Activated naive CD4-positive, alpha-beta T cell (primary cell): ENCODE results near the gene GALNT13.
"Not testable (repeated sequence)": the region's sequence is repeated elsewhere in the genome, so short reads cannot be mapped to it uniquely, and the experiment has no call there.

Experiments used
- DNase-seq, 4 experiments: peaks; one replicate each; lab custom pipeline; 2025; lab: John Stamatoyannopoulos, UW

The GALNT13 gene

DNA sequence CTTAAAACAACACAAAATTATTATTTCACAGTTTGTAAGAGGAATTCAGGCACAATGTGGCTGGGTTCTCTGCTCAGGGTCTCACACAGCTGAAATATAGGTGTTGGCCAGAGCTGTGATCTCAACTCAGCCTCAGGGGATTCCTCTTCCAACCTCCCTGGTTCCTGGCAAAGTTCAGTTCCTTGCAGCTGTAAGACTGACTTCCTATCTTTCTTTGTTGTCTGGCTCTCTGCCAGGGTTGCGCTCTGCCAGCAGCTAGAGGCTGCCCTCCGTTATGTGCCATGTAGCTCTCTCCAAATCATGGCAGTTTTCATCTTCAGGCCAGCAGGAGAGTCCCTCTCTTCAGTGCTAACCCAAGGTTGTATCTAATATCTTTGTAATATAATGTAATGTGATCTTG lies 554.3 kb downstream of the GALNT13 start:
- DNase-seq: no peak

DNA sequence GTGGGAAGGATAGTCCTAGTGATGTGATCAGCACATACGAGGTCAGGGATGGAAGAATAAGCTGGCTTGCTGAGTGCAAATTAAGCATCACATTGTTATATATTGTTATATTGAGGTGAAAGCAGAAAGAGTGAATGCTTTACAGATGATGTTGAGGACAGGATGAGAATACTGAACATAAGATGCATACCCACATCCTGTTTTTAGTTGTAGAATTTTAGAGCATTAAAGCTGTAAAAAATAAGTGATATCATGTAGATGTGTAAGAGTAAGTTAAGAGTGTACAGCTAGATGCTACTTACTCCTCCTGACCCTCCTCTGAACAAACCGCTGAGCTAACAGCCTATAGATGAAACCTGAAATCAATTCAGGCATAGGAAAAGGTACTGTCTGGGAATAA lies 555.7 kb downstream of the GALNT13 start:
- no peak for DNase-seq

DNA sequence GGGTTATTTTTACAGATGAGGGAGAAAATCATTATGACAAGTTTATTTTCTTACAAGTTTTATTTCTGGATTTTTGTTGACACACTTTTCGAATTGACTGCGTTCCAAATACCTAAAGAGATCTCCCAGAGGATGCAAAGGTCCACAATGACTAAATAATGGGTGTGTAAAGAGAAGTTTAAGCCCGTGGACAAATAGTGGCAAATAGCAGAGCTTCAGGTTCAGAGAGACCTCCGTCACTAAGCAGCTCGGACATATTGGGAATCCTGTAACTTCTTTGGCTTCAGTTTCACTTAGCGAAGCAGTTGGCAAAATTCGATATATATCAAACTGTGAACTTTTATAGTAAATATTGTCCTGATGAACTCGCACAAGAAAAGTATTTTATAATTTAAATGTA lies 556.3 kb downstream of the GALNT13 start:
- DNase-seq: no peak

DNA sequence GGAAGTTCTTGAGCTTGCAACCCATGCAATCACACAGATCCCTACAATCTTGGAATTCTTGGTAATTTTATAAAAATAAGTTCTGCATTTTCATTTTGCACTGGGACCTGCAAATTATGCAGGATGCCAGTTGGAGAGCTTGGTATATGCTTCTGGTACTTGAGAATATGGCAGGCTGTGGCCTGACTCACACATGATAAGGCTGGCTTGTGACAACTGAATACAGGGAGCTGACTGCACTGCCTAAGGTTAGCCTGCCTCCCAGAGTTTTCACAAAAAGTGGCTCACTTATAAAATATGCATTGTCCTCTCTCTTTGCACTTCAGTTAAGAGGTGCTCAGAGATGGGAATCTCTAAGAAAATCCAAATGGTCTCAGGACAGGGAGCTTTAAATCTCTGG lies 561.3 kb downstream of the GALNT13 start:
- DNase-seq: no peak

DNA sequence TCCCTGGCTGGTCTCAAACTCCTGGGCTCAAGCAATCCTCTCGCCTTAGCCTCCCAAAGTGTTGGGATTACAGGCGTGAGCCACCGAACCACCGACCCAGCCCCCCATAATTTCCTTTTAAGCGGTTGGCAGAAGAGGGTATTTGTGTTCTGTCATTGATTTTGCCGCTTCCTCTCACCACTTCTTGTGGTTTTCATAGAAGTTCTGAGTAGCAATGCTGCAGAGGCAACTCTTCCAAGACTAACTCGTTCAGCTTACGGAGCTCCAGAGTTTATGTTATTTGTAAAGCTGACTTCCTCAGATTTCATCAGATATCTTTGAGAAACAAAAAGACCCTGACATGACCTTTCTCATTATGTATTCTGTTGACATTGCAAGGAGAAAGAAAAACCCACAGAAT lies 565.4 kb downstream of the GALNT13 start:
- DNase-seq: no peak

DNA sequence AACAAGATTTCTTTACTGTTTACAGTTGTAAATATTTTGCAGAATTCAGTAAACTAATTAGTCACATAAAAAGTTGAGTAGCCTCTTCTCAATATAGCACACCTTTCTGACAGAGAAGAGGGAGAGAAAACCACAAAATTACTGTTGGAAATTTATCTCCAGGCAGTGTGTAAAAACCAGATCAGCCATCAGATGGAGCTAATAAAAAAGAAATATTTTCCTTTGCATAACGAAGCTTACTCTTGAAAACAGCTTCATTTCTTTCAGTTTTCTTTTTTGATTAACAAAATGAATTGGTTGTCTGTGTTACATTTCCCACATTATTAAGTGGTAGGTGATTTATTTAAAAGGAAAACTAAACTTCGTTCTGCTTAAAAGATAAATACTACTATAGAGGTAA lies 567.4 kb downstream of the GALNT13 start:
- DNase-seq: no peak

DNA sequence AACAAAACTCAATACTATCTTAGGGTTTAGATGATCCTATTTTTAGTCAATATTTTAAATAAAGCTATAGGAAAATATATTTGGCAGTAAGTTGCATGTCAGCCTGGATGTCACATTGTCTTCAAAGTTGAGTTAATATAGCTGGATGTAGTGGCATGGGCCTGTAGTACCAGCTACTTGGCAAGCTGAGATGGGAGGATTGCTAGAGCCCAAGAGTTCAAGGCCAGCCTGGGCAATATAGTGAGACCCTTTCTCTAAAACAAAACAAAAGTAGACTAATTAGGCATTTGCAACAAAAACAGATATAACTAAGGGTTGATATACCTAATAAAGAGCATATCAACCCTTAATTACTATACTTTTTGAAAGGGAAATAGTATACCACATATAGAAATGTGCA lies 572.2 kb downstream of the GALNT13 start:
- DNase-seq: no peak

DNA sequence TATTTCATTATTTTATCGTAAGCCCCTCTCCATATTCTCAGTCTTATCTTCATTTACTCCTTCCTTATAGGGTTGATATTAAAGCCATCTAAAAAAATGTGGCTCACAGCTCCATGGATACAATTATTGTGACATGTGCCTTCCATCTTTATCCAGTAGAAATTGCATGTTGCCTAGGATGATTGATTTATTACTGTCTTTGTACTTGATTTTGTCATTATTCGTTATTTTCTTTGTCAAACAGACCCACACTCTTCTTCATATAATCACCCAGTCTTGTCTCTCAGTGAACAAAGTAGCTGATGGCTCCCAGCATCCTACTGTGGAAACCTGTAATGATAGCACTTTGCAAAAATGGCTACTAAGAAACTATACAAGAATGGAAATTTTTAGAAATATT lies 574.6 kb downstream of the GALNT13 start:
- DNase-seq: no peak

DNA sequence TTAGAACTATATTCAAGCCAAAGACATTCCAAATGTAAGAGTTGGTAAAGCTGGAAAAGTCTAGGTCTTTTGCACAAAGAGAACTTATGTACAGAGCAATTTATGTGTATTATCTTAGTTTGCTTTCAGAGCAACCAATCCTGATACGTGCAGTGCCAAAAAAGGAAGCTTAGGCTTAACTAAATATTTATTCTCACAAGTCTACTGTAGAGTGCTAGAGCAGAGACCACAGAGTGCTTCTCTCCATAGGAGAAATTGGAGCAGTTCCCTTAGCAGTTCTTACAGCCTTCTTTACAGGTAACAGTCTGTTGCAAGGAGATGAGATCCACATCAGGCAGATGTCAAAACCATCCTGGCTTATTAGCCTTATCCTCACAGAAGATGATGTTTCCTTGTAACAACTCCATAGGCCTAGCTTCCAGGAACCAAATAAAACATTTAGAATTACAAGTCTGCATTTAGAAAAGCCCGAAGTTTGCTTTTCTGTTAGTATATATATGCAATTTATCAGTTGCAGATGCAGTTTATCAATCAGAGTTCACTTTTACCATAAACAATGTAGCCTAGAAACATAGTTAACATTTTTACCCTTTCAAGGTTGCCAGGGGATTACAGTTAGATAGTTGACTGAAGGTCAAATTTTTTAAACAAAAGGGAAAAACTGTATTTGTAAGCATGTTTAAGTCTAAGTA lies 576.2 kb downstream of the GALNT13 start:
- no peak for DNase-seq

DNA sequence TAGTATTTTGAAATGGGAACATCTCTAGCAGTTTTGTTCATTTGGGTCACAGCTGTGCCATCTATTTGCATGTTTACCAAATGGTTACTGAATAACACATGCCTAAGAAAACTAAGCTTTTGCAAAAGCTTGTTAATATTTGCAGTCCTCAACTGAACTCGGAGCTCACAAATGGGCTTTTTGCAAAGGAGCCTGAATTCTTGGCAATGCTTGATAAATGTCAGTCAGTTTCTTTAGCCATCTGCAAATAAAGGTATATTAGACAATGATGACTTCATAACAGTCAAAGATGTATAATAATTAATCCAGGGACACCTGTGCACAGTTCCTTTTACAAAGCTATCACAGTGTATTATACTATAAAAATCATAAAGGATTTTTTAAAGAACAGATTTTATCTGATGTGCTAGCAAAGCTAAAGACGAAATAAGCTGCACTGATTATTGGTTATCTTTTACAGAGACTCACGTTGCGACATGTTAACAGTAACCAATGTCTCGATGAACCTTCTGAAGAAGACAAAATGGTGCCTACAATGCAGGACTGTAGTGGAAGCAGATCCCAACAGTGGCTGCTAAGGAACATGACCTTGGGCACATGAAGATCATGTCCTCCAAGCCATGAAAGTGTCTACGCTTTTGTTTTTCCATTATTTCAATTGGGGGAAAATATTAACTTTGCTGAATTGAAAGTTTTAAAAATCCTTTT lies 578.4 kb downstream of the GALNT13 start:
- no peak for DNase-seq

DNA sequence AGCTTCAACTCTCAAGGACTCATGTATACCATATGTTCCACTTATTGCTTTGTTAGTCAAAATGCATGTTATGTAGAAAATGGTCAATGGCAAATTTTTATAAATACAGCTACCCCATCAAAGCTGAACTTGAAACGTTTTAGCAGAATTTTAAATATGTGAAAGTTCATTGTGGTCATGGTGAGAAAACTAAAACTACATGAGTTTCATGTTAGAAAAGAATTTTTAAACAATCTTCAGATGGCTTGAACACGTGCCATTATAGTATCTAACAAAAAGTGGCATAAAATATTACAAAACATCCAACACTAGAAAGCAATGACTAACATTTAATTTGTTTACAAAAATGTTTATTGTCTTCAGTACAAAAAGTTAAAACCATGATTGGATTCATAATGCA lies 580.7 kb downstream of the GALNT13 start:
- no peak for DNase-seq

DNA sequence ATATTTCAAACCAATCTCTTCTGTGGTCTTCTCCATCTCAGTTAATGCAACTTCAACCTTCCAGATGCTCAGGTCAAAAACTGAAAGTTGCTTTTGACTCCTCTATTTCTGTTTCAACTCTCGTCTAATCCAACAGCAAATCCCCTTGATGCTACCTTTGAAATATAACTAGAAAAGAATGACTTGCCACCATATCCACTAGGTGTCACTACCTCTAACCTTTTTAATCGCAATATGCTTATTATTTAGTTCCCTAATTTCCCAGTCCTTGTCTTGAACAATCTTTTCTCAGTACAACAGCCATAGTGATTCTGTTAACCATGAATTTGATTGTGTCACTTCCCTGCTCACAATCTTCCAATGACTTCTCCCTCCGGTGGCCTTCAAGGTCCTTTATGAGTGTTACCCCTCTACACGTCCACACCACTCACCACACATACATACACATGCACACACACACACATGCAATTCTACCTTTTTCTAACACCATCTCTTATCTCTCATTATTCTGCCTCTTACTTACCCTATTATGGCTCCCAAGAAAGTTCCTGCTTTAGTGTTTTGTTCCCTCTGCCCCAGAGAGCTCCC lies 581.3 kb downstream of the GALNT13 start:
- DNase-seq: no peak

DNA sequence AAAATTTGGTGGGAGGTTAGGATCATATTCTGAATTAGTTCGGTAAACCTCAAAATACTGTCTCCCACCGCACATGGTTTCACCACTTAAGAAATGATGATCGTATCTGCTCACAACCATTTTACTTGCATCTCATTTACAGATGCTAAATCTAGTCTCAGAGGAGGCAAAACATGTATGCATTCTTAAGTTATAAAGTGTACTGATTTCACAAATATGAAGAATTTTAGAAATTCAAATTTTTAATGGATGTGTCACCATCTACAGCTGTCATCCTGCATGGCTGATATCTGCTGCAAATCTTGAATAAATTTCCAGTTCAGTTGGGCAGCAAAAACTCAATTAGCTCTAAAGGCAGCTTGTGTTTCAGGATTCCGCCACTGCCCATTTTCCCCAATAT lies 583.4 kb downstream of the GALNT13 start:
- DNase-seq: no peak

DNA sequence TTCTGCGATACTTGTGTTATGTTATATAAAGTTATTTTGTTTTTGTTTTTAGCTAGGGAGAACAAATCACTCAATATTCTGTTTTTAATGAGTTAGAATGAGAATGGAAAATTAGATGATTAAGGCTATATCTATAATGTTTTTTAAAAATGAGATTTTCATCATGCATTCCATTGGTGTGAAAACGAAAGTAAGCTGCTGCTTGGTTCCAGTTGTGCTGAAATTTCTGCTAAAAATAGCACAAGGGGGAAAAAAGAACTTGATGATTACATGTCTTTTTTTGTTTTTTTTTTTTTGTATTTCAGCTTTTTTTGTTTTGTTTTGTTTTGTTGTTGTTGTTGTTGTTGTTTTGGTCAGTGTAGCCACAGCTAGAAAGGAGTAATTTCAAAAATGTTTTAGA lies 584.1 kb downstream of the GALNT13 start:
- DNase-seq: no peak

DNA sequence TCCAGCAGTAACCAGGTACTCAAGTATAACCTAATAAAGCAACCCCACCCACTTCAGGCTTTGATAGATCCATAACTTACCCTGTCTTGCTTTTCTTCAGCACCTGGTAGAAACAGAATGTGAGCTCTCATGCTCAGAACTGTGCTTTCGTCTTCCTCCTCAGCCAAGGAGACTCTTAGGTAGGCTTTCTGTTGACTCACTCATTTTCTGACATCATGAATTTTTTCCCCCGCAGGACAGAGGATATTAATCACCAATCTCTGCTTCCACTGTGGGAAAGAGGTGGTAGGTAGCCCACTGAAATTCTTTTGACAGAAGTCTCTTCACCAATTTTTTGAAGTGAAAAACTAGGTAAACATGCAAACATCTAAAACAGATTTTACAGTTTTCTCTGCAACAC lies 585.6 kb downstream of the GALNT13 start:
- no peak for DNase-seq

DNA sequence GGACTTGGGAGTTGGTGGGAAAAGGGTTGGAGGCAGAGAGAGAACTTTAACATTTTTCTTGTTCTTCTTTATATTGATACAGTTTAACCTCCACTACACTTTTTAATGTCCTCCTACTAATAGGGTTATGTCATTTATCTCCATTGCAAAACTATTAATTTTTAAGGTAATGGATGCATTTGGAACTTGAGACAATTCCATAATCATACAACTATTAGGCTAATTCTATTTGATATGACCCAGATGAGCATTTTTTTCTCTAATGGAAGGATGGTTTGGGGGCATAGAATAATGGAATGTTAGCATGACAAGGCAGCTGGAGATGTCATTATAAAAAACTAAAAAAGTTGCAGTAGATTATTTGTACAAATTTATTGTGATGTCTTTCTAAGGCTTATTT lies 587.6 kb downstream of the GALNT13 start:
- DNase-seq: no peak

DNA sequence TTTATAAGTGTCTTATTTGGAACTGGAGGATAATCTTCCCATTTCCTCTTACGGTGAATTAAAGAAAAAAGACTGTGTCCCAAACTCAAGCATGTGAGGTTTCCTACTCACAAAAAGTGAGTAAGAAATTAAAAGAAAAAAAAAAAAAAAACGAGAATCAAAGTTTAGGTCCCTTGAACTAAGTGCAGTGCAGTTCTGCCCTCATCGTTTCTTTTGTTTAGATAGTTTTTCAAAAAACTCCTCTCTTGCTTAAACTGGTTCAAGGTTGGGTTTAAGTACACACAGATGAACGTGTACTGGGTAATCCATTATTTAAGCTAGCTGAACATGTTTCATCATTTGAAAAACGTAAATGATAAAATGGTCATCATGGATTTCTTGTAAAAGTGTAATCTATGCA lies 590.9 kb downstream of the GALNT13 start:
- no peak for DNase-seq

DNA sequence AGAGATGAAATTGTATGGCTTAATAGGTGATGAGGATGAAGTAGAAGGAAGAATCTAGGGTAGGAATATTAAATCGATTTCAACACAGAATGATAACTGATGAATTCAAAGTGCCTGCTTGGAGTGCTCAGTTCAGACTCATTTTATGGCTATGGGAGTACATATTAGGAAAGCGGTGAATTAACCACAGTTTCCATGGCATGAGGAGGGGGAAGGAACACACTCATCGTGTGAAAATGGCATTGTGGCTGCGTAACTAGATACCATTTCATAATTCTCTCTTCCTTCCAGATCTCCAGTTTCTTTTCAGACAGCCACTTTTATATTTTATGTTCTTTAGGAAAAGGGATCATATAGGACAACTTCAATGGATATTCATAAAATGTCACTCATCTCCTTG lies 594.5 kb downstream of the GALNT13 start:
- no peak for DNase-seq

DNA sequence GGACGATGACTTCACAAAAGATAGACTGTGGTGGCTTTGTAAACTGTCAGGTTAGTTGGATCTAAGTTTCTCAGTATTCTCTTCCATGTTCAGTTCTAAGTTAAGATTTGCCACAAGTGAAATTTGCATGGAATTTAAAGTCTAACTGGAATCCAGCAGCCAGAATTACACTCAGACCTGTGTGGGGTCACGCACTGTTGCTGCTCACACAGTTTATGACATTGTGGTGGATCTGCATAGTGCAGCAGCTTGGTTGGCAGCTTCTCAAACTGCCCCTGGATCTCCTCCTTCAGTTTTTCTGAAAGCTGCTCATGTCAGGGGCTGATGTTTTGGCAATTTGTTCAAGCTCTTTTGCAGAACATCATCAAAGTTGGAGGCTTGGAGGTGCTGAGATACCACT lies 598.7 kb downstream of the GALNT13 start:
- no peak for DNase-seq

DNA sequence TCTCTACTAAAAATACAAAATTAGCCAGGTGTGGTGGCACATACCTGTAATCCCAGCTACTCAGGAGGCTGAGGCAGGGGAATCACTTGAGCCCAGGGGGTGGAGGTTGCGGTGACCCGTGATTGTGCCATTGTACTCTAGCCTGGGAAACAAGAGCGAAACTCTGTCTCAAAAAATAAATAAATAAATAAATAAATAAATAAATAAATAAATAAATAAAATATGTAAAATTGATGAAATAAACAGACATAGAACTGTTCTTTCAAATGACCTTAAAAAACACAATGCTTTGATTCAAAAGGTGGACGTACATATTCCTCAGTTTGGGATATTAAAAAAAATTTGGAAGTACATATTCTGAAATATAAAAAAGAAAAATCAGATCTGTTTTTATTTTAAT lies 599.8 kb downstream of the GALNT13 start:
- not testable (repeated sequence) for DNase-seq

DNA sequence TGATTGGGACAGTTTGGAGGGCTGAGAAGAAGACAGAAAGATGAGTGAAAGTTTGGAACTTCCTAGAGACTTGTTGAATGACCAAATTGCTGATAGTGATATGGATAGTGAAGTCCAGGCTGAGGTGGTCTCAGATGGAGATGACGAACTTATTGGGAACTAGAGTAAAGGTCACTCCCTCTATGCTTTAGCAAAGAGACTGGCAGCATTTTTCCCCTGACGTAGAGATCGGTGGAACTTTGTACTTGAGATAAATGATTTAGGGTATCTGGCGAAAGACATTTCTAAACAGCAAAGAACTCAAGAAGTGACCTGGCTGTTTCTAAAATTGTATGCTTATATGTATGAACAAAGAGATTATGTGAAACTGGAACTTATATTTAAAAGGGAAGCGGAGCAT lies 605.6 kb downstream of the GALNT13 start:
- no peak for DNase-seq

DNA sequence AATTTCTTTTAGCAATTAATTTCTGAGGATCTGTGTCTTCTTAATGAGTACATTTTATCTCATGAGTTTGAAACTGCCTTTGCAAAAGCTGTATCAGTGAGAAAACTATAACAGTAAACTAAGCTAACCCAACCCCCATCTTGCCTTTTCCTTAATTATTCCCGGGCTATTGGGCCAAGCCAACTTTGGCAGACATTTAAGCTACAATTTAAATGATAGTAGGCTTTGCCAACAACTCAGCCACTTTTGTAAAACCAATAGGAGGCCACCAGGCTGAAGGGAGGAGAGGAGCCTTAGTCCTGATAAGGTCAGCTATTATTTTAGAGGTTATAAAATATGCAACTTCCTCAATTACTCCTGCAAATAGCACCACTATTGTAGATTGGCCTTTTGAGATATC lies 608.8 kb downstream of the GALNT13 start:
- DNase-seq: no peak

DNA sequence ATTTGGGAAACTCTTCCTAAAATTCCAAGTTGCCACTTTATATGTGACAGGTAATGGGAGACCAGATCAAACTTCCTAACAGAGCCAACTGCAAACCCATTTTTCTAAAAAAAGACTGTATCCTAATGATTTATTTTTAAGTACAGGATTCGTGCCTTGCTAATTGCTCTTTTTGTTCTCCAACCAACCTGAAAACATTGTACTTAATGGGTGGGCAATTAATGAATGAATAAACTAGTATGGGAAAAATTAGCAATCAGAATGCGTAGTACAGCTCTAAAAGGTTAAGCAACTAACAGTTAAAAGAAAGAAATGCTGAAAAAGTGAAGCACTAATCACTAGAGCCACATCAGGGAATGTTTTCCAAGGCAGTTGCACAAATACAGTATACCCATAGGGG lies 609.6 kb downstream of the GALNT13 start:
- no peak for DNase-seq
